Peyer's patch (tissue), 4 donors: ENCODE results near the gene COL16A1.

ENCODE experiments used
- POLR2A ChIP-seq, 2 donors: fragments of 450-650 bp; IDR thresholded peaks; one replicate each; pipeline ENCODE4 v1.5.1; 2017; ENCODE audit warnings: antibody characterized with exemption in 2 of 2, mild to moderate bottlenecking in 2 of 2, moderate library complexity in 2 of 2
- TF ChIP-seq, protein P1 (sequence below), 6 experiments: fragments of 450-650 bp in 4 of 6; fragments of 200-600 bp in 2 of 6; sonication (generic) in 1 of 6; IDR thresholded peaks; one replicate each; pipeline ENCODE4 v1.5.1; 2017 to 2019; ENCODE audit warnings: antibody characterized with exemption in 6 of 6, mild to moderate bottlenecking in 3 of 6, moderate library complexity in 1 of 6

DNA sequence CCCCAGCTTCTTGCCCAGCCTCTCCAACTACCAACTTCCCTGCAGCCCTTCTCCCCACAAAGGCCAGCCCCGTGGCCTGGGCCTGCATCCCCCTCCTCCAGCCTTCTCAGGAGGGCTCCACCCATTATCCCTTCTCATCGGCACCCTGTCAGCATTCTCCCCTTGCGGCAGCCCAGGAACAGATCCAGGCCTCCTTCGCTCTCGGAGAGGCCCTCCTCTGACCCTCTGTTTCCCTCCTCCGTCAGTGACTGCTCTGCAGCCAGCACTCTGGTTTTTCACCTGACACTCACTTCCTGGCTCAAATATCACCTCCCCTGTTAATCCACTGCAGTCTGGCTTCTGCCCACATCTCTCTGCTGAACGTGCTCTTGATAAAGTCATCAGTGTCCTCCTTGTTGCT, 42.9 kb upstream of the COL16A1 start:
- no peak for TF ChIP-seq POLR2A (IDR thresholded peaks at IDR 0.05)
- TF ChIP-seq, protein P1, sequence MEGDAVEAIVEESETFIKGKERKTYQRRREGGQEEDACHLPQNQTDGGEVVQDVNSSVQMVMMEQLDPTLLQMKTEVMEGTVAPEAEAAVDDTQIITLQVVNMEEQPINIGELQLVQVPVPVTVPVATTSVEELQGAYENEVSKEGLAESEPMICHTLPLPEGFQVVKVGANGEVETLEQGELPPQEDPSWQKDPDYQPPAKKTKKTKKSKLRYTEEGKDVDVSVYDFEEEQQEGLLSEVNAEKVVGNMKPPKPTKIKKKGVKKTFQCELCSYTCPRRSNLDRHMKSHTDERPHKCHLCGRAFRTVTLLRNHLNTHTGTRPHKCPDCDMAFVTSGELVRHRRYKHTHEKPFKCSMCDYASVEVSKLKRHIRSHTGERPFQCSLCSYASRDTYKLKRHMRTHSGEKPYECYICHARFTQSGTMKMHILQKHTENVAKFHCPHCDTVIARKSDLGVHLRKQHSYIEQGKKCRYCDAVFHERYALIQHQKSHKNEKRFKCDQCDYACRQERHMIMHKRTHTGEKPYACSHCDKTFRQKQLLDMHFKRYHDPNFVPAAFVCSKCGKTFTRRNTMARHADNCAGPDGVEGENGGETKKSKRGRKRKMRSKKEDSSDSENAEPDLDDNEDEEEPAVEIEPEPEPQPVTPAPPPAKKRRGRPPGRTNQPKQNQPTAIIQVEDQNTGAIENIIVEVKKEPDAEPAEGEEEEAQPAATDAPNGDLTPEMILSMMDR (IDR thresholded peaks at IDR 0.05), result no peak
